ENCODE data around the gene ZNF425. TPM values are rescaled to one million over a fixed set of nuclear protein-coding genes. Genes with fewer than 3 reads are reported as not detected.

Gene ZNF425
- total and polyA plus RNA-seq, 9 of the 15 experiments (the other 6 are each of a cell fraction or from before 2014, with no cell fraction given): 0.03 to 0.89 (median 0.54) TPM

DNA sequence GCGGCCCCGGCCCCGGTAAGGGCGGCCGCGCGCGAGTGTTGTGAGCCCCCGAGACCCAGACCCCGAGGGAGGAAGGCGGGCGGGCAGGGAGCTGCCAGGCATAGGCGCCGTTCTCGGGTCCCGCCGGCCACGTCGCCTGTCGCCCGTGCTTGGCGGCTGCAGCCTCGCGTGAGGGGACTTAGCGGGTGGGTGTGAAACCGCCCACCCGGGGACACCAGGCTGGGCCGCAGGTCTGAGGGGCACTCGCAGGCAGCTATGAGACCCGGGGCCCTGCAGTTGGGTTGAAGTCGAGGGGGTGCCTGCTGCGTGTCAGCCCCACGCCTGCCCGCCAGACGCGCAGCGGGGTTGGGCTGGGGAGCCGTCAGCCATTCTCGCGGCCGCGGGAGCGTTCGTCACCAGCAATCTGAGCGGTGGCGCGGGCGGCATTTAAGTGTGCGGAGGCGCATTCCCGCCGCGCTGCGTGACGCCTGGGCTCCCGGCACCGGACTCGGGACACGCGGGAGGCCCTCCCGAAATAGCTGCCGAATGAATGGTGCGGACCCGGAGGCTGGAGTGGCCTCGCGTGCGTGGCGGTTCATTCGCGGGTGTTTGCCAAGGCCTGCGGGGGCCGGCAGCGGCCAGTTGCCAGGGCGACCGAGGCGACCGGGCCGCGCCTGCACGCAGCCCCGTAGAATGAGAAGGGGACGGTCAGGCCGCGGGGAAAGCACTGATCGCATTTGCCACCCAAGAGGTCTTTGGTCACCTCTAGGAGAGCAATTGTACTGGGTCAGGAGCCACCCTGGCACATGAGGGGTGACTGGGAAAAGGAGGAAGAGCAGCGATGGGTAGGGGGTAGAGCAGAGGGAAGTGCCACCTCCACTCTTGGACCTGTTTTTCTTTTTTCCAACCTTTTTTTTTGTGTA is 21.9 kb upstream of the ZNF425 start (continued):
- TF ChIP-seq, protein P1, sequence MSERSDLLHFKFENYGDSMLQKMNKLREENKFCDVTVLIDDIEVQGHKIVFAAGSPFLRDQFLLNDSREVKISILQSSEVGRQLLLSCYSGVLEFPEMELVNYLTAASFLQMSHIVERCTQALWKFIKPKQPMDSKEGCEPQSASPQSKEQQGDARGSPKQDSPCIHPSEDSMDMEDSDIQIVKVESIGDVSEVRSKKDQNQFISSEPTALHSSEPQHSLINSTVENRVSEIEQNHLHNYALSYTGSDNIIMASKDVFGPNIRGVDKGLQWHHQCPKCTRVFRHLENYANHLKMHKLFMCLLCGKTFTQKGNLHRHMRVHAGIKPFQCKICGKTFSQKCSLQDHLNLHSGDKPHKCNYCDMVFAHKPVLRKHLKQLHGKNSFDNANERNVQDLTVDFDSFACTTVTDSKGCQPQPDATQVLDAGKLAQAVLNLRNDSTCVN (CRISPR knock-in tag; IDR thresholded peaks at IDR 0.05): 0 out of 2 replicates have a peak, but pooled peaks have one; percentile 56
- TF ChIP-seq, protein P2, sequence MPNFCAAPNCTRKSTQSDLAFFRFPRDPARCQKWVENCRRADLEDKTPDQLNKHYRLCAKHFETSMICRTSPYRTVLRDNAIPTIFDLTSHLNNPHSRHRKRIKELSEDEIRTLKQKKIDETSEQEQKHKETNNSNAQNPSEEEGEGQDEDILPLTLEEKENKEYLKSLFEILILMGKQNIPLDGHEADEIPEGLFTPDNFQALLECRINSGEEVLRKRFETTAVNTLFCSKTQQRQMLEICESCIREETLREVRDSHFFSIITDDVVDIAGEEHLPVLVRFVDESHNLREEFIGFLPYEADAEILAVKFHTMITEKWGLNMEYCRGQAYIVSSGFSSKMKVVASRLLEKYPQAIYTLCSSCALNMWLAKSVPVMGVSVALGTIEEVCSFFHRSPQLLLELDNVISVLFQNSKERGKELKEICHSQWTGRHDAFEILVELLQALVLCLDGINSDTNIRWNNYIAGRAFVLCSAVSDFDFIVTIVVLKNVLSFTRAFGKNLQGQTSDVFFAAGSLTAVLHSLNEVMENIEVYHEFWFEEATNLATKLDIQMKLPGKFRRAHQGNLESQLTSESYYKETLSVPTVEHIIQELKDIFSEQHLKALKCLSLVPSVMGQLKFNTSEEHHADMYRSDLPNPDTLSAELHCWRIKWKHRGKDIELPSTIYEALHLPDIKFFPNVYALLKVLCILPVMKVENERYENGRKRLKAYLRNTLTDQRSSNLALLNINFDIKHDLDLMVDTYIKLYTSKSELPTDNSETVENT (CRISPR knock-in tag; IDR thresholded peaks at IDR 0.05): 0 out of 2 replicates have a peak, but pooled peaks have one; percentile 6
- TF ChIP-seq ZKSCAN1 (IDR thresholded peaks at IDR 0.05; ENCODE audit: low read depth, low read length) (no peak), ZNF146 (CRISPR knock-in tag; IDR thresholded peaks at IDR 0.05; ENCODE audit: unreplicated experiment) (peak; percentile 10), ARHGAP35 (IDR thresholded peaks at IDR 0.05; ENCODE audit: partially characterized antibody) (no peak), SMARCC2 (IDR thresholded peaks at IDR 0.05; ENCODE audit: low read depth) (no peak), HMG20A (CRISPR knock-in tag; conservative IDR thresholded peaks at IDR 0.05) (no peak), PTBP1 (IDR thresholded peaks at IDR 0.05; ENCODE audit: low read depth, low read length) (no peak), RBM17 (IDR thresholded peaks at IDR 0.05; ENCODE audit: borderline replicate concordance, low read depth, low read length) (no peak), LARP7 (IDR thresholded peaks at IDR 0.05) (no peak), NONO (IDR thresholded peaks at IDR 0.05; ENCODE audit: low read depth in 2 of 2, low read length in 1 of 2) (0 out of 4 replicates have a peak, but pooled peaks of 1 of the 2 experiments have one; percentile 6), ZNF311 (CRISPR knock-in tag; IDR thresholded peaks at IDR 0.05) (no peak), TAF9B (IDR thresholded peaks at IDR 0.05; ENCODE audit: partially characterized antibody) (no peak), OTX1 (CRISPR knock-in tag; IDR thresholded peaks at IDR 0.05) (no peak), RBM15 (IDR thresholded peaks at IDR 0.05; ENCODE audit: insufficient read depth, low read length) (0 out of 2 replicates have a peak, but pooled peaks have one; percentile 81), ATF1 (CRISPR knock-in tag; IDR thresholded peaks at IDR 0.05) (0 out of 2 replicates have a peak, but pooled peaks have one; percentile 15), ATF1 (tag; IDR thresholded peaks at IDR 0.05) (peak; percentile 75), SIX5 (IDR thresholded peaks at IDR 0.05; ENCODE audit: borderline replicate concordance in 1 of 2, insufficient read depth in 1 of 2, low read depth in 1 of 2, low read length in 2 of 2) (no peak), ZNF561 (CRISPR knock-in tag; conservative IDR thresholded peaks at IDR 0.05) (no peak), ZNF57 (CRISPR knock-in tag; IDR thresholded peaks at IDR 0.05) (no peak), ZBTB17 (CRISPR knock-in tag; IDR thresholded peaks at IDR 0.05) (no peak), KAT8 (IDR thresholded peaks at IDR 0.05; ENCODE audit: low read depth) (no peak), KHSRP (IDR thresholded peaks at IDR 0.05) (no peak), CSDE1 (IDR thresholded peaks at IDR 0.05) (no peak), TAF7 (tag; IDR thresholded peaks at IDR 0.05) (no peak)
- TF ChIP-seq, protein P3, sequence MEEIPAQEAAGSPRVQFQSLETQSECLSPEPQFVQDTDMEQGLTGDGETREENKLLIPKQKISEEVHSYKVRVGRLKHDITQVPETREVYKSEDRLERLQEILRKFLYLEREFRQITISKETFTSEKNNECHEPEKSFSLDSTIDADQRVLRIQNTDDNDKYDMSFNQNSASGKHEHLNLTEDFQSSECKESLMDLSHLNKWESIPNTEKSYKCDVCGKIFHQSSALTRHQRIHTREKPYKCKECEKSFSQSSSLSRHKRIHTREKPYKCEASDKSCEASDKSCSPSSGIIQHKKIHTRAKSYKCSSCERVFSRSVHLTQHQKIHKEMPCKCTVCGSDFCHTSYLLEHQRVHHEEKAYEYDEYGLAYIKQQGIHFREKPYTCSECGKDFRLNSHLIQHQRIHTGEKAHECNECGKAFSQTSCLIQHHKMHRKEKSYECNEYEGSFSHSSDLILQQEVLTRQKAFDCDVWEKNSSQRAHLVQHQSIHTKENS (CRISPR knock-in tag; IDR thresholded peaks at IDR 0.05): no peak

All from K562 (cell line).